Liver (tissue), 9 donors: ENCODE measurements around the gene ARIH2. TPM values are rescaled to one million over a fixed set of nuclear protein-coding genes. Genes with fewer than 3 reads are reported as not detected.

Source experiments
- DNase-seq: peaks from one replicate; pipeline ENCODE4 v3.0.0-alpha.2; 2017; ENCODE audit warnings: low spot score
- H3K27ac ChIP-seq, 2 donors: one replicate each; pipeline ENCODE4 v1.7.0; 2013; ENCODE audit warnings: inconsistent platforms in 2 of 2, low read length in 2 of 2, control low read depth in 1 of 2, low read depth in 1 of 2, mild to moderate bottlenecking in 1 of 2
- H3K27me3 ChIP-seq, 4 donors: one replicate each; pipeline versions ENCODE4 v1.6.1 to v1.7.0; 2013; ENCODE audit warnings: low read length in 3 of 4, inconsistent platforms in 1 of 4, mild to moderate bottlenecking in 1 of 4, moderate library complexity in 1 of 4; ENCODE audit not compliant: control insufficient read depth in 4 of 4, insufficient read depth in 4 of 4
- H3K36me3 ChIP-seq, 4 donors: one replicate each; pipeline versions ENCODE4 v1.6.1 to v1.7.0; 2013; ENCODE audit warnings: low read length in 3 of 4, mild to moderate bottlenecking in 3 of 4, low read depth in 1 of 4, moderate library complexity in 1 of 4; ENCODE audit not compliant: control insufficient read depth in 4 of 4, insufficient read depth in 3 of 4
- H3K4me1 ChIP-seq, 4 donors: one replicate each; pipeline versions ENCODE4 v1.6.1 to v1.7.0; 2013; ENCODE audit warnings: low read length in 3 of 4, mild to moderate bottlenecking in 3 of 4, moderate library complexity in 1 of 4; ENCODE audit not compliant: control insufficient read depth in 4 of 4, insufficient read depth in 4 of 4
- H3K4me3 ChIP-seq, 3 donors: one replicate each; pipeline versions ENCODE4 v1.6.1 to v1.7.0; 2013; ENCODE audit warnings: low read length in 3 of 3, control low read depth in 1 of 3, low read depth in 1 of 3, mild to moderate bottlenecking in 1 of 3
- H3K9ac ChIP-seq, 2 donors: one replicate each; pipeline ENCODE4 v1.7.0; 2013; ENCODE audit warnings: low read length in 2 of 2, mild to moderate bottlenecking in 2 of 2, moderate library complexity in 2 of 2, control low read depth in 1 of 2, low read depth in 1 of 2
- H3K9me3 ChIP-seq, 4 donors: one replicate each; pipeline versions ENCODE4 v1.6.1 to v1.7.0; 2013; ENCODE audit warnings: low read length in 3 of 4; ENCODE audit not compliant: control insufficient read depth in 4 of 4
- EGR1 ChIP-seq, 2 donors: IDR thresholded peaks; 2 replicates each; pipeline ENCODE4 v1.6.1; 2016 to 2018; ENCODE audit warnings: antibody characterized with exemption in 2 of 2, low read depth in 2 of 2
- FOXA1 ChIP-seq: IDR thresholded peaks from 2 replicates; pipeline ENCODE4 v1.6.1; 2016; ENCODE audit warnings: antibody characterized with exemption
- FOXA2 ChIP-seq: IDR thresholded peaks from 2 replicates; pipeline ENCODE4 v1.6.1; 2016; ENCODE audit warnings: antibody characterized with exemption
- HNF4A ChIP-seq, 2 donors: conservative IDR thresholded peaks; 2 replicates each; pipeline ENCODE4 v1.6.1; 2016; ENCODE audit warnings: antibody characterized with exemption in 2 of 2, mild to moderate bottlenecking in 2 of 2
- HNF4G ChIP-seq: IDR thresholded peaks from 2 replicates; pipeline ENCODE4 v1.6.1; 2016; ENCODE audit warnings: antibody characterized with exemption
- JUND ChIP-seq, 2 donors: IDR thresholded peaks; 2 replicates each; pipeline ENCODE4 v1.6.1; 2016; ENCODE audit warnings: antibody characterized with exemption in 2 of 2
- RAD21 ChIP-seq, 2 donors: IDR thresholded peaks; 2 replicates each; pipeline ENCODE4 v1.6.1; 2016; ENCODE audit warnings: antibody characterized with exemption in 2 of 2, mild to moderate bottlenecking in 2 of 2
- TAF1 ChIP-seq: conservative IDR thresholded peaks from 2 replicates; pipeline ENCODE4 v1.6.1; 2016; ENCODE audit warnings: antibody characterized with exemption, mild to moderate bottlenecking
- WGBS: extraction: QIAGEN DNeasy Blood & Tissue Kit; methylation state at CpG from one replicate; pipeline ENCODE4 v1.1.7; 2013; 5-methylcytosine and 5-hydroxymethylcytosine counted together
- polyA plus RNA-seq, 2 donors: library from polyadenylated mRNA; stranded (reverse) in 1 of 2; unstranded in 1 of 2; fragments of 200-250 nt in 1 of 2; fragments of >200 nt in 1 of 2; fragmentation: Nextera tagmentation in 1 of 2; extraction: Ambion mirVana in 1 of 2; gene quantifications; one replicate each; pipeline versions ENCODE4 v1.2.1 to v1.2.3, GENCODE V29; 2013 to 2015
- total RNA-seq, 2 donors: library from RNA; depleted of rRNA; stranded (reverse); fragments of >200 nt; gene quantifications; one replicate each; pipeline ENCODE4 v1.2.3, GENCODE V29; 2014
- TF ChIP-seq, protein P1 (sequence below): IDR thresholded peaks from 2 replicates; pipeline ENCODE4 v1.6.1; 2016; ENCODE audit warnings: antibody characterized with exemption
- TF ChIP-seq, protein P2 (sequence below): fragments of 150-350 bp; IDR thresholded peaks from 2 replicates; pipeline ENCODE4 v1.5.1; 2017; ENCODE audit warnings: improper control_type of control experiment, low read depth, low read length; ENCODE audit not compliant: missing input control
- TF ChIP-seq, protein P3 (sequence below): IDR thresholded peaks from 2 replicates; pipeline ENCODE4 v1.6.1; 2016; ENCODE audit warnings: antibody characterized with exemption, mild to moderate bottlenecking
- TF ChIP-seq, protein P4 (sequence below): IDR thresholded peaks from 2 replicates; pipeline ENCODE4 v1.6.1; 2016; ENCODE audit warnings: antibody characterized with exemption
- TF ChIP-seq, protein P5 (sequence below): IDR thresholded peaks from 2 replicates; pipeline ENCODE4 v1.6.1; 2016; ENCODE audit warnings: antibody characterized with exemption
- donor health status: healthy.
- donor health status: healthy.
- donor health status: healthy.
- donor health status: healthy.
- donor health status: healthy.

ARIH2 gene
- total and polyA plus RNA-seq, 4 donors: 24.8 to 63.5 (median 31.0) TPM

DNA sequence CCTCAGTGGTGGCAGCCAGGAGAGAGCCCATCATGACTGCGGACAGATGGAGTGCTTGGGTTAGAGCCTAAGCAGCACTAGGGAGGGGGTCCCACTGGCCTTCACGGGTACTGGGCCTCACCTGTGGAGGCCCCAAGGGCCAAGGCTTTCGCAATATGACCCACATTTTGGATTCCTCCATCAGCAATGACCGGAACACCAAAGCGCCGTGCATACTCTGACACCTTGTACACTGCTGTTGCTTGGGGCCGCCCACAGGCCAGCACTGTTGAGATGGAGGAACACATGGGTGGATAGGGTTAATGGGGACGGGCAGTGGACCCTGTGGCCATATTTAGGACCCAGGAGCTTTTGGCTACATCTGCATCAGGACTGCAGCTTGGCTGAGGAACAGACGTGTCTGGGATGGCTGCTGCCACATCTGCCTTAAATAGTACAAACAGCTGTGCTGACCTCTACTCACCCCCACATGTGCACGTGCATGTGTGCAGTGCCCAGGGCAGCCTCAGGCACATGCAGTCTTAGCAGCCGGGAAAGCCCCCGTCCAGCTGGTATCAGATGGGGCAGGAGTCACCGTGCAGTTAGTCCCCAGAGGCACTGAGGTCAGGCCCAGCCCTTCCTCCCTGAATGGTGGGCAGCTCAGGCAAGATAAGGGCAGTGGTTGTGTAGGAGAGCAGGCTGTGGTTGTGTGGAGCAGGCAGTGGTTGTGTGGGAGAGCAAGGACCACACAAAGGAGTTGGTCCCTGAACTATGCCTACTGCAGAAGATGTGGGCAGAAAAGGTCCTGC lies 106.6 kb downstream of the ARIH2 start:
- peaks cover 0 to 32% (median 21%) of the 10 kb centered on the region in 4 donors for H3K36me3 ChIP-seq
- DNase-seq: no peak

DNA sequence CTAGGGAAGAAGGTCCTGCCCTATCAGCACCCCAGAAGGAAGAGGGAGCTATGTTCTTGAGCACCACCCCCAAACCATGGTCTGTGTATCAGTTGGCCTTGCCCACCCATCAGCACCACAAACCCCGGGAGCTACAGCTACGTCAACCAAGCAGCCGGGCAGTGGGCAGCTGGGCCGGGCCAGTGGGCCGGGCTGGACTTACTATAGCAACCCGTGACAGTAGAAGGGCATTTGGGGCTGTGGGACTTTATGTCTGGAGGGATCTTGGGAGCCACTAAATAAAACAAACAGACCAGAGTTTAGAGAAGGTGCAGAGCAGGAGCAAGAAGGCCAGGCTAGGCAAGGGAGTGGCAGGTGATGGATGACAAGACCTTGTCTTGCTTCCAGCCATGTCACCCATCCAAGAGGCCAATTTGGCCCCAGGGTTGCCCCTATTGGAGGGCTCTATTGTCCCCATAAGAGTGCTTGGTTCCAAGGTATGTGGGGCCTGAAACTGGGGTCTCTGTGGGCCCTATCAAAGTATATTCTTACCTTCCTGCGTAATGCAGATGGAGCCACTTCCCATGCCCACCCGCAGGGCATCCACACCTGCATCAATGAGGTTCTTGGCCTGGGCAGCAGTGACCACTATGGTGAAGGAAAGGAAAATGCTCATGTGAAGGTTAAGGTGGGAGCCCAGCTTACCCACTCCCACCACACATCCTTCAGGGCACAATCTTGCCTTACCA lies 107.3 kb downstream of the ARIH2 start:
- H3K9ac ChIP-seq: no peak overlapping the region
- 94% methylated on average over 8 of the region's 8 CpGs for WGBS

More for the DNA sequence above, 106.6 kb downstream of the ARIH2 start:
- Histone ChIP-seq H3K27ac (no peak overlapping the region), H3K9ac (no peak overlapping the region), H3K27me3 (no peaks in the 10 kb centered on the region), H3K4me3 (no peak overlapping the region), H3K9me3 (no peaks in the 10 kb centered on the region), H3K4me1 (peaks cover 9 to 38% (median 29%) of the 10 kb centered on the region in 4 donors)
- 84% methylated on average over 13 of the region's 13 CpGs for WGBS
- TF ChIP-seq, protein P1, sequence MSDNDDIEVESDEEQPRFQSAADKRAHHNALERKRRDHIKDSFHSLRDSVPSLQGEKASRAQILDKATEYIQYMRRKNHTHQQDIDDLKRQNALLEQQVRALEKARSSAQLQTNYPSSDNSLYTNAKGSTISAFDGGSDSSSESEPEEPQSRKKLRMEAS: no peak
- no peak for TF ChIP-seq FOXA1

More for the DNA sequence above, 107.3 kb downstream of the ARIH2 start:
- H3K36me3 ChIP-seq: peaks cover 0 to 34% (median 22%) of the 10 kb centered on the region in 4 donors
- TF ChIP-seq RAD21 (IDR thresholded peaks at IDR 0.05) (no peak), HNF4G (no peak), JUND (IDR thresholded peaks at IDR 0.05) (no peak), EGR1 (IDR thresholded peaks at IDR 0.05; ENCODE audit: low read depth in 2 of 2) (no peak), HNF4A (conservative IDR thresholded peaks at IDR 0.05) (no peak), FOXA2 (no peak), TAF1 (no peak), FOXA1 (no peak)
- TF ChIP-seq, protein P2, sequence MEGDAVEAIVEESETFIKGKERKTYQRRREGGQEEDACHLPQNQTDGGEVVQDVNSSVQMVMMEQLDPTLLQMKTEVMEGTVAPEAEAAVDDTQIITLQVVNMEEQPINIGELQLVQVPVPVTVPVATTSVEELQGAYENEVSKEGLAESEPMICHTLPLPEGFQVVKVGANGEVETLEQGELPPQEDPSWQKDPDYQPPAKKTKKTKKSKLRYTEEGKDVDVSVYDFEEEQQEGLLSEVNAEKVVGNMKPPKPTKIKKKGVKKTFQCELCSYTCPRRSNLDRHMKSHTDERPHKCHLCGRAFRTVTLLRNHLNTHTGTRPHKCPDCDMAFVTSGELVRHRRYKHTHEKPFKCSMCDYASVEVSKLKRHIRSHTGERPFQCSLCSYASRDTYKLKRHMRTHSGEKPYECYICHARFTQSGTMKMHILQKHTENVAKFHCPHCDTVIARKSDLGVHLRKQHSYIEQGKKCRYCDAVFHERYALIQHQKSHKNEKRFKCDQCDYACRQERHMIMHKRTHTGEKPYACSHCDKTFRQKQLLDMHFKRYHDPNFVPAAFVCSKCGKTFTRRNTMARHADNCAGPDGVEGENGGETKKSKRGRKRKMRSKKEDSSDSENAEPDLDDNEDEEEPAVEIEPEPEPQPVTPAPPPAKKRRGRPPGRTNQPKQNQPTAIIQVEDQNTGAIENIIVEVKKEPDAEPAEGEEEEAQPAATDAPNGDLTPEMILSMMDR: no peak
- TF ChIP-seq, protein P3, sequence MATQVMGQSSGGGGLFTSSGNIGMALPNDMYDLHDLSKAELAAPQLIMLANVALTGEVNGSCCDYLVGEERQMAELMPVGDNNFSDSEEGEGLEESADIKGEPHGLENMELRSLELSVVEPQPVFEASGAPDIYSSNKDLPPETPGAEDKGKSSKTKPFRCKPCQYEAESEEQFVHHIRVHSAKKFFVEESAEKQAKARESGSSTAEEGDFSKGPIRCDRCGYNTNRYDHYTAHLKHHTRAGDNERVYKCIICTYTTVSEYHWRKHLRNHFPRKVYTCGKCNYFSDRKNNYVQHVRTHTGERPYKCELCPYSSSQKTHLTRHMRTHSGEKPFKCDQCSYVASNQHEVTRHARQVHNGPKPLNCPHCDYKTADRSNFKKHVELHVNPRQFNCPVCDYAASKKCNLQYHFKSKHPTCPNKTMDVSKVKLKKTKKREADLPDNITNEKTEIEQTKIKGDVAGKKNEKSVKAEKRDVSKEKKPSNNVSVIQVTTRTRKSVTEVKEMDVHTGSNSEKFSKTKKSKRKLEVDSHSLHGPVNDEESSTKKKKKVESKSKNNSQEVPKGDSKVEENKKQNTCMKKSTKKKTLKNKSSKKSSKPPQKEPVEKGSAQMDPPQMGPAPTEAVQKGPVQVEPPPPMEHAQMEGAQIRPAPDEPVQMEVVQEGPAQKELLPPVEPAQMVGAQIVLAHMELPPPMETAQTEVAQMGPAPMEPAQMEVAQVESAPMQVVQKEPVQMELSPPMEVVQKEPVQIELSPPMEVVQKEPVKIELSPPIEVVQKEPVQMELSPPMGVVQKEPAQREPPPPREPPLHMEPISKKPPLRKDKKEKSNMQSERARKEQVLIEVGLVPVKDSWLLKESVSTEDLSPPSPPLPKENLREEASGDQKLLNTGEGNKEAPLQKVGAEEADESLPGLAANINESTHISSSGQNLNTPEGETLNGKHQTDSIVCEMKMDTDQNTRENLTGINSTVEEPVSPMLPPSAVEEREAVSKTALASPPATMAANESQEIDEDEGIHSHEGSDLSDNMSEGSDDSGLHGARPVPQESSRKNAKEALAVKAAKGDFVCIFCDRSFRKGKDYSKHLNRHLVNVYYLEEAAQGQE: no peak
- TF ChIP-seq, protein P4, sequence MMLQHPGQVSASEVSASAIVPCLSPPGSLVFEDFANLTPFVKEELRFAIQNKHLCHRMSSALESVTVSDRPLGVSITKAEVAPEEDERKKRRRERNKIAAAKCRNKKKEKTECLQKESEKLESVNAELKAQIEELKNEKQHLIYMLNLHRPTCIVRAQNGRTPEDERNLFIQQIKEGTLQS: no peak
- TF ChIP-seq, protein P5, sequence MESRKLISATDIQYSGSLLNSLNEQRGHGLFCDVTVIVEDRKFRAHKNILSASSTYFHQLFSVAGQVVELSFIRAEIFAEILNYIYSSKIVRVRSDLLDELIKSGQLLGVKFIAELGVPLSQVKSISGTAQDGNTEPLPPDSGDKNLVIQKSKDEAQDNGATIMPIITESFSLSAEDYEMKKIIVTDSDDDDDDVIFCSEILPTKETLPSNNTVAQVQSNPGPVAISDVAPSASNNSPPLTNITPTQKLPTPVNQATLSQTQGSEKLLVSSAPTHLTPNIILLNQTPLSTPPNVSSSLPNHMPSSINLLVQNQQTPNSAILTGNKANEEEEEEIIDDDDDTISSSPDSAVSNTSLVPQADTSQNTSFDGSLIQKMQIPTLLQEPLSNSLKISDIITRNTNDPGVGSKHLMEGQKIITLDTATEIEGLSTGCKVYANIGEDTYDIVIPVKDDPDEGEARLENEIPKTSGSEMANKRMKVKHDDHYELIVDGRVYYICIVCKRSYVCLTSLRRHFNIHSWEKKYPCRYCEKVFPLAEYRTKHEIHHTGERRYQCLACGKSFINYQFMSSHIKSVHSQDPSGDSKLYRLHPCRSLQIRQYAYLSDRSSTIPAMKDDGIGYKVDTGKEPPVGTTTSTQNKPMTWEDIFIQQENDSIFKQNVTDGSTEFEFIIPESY: no peak
- TF ChIP-seq, protein P1: no peak
- H3K4me1 ChIP-seq: peaks cover 6 to 33% (median 25%) of the 10 kb centered on the region in 4 donors
- H3K27me3 ChIP-seq: no peaks in the 10 kb centered on the region
- H3K27ac ChIP-seq: no peak overlapping the region
- no peaks in the 10 kb centered on the region for H3K9me3 ChIP-seq
- no peak for DNase-seq
- H3K4me3 ChIP-seq: no peak overlapping the region
